ES-I3 (cell line): ENCODE measurements around the gene MAP6.

Experiments
- H3K36me3 ChIP-seq: 2 replicates; pipeline ENCODE4 v1.6.1; 2013; ENCODE audit warnings: mild to moderate bottlenecking, low read length, control low read depth, moderate library complexity; ENCODE audit not compliant: insufficient read depth
- H3K4me1 ChIP-seq: 2 replicates; pipeline ENCODE4 v1.6.1; 2013; ENCODE audit warnings: mild to moderate bottlenecking, control low read depth, low read length; ENCODE audit not compliant: insufficient read depth
- H3K9ac ChIP-seq: 2 replicates; pipeline ENCODE4 v1.6.1; 2013; ENCODE audit warnings: low read depth, mild to moderate bottlenecking, low read length, moderate library complexity
- H3K9me3 ChIP-seq: 2 replicates; pipeline ENCODE4 v1.6.1; 2013; ENCODE audit warnings: mild to moderate bottlenecking, low read length, moderate library complexity; ENCODE audit not compliant: control insufficient read depth, insufficient read depth

MAP6 gene

GRCh38 chr11:75539459-75540334, 129.1 kb downstream of the MAP6 start:
- no peak overlapping the region for H3K9ac ChIP-seq
- no peaks in the 10 kb centered on the region for H3K36me3 ChIP-seq
- H3K4me1 ChIP-seq = peaks cover 4% of the 10 kb centered on the region; the same call in 1 of the 2 replicates
- H3K9me3 ChIP-seq = no peaks in the 10 kb centered on the region

- Histone ChIP-seq H3K36me3 (no peaks in the 10 kb centered on the region), H3K4me1 (peaks cover 4% of the 10 kb centered on the region; the same call in 1 of the 2 replicates), H3K9me3 (no peaks in the 10 kb centered on the region), H3K9ac (no peak overlapping the region)
Measured at GRCh38 chr11:75538150-75538942, 130.5 kb downstream of the MAP6 start.

GRCh38 chr11:75537740-75538139, 131.1 kb downstream of the MAP6 start:
- H3K36me3 ChIP-seq = no peaks in the 10 kb centered on the region
- H3K9ac ChIP-seq = no peak overlapping the region
- H3K4me1 ChIP-seq = peaks cover 4% of the 10 kb centered on the region; the same call in 1 of the 2 replicates
- no peaks in the 10 kb centered on the region for H3K9me3 ChIP-seq
